Activated T-cell treated with anti-CD3 and anti-CD28 coated beads for 4 hours (primary cell): Measurements from ENCODE around the gene MTMR3.
"Not testable (repeated sequence)": the region's sequence is repeated elsewhere in the genome, so short reads cannot be mapped to it uniquely, and the experiment has no call there.

Experiments
- DNase-seq: peaks from one replicate; pipeline ENCODE4 v3.0.0-alpha.2; 2020

MTMR3 gene

DNA sequence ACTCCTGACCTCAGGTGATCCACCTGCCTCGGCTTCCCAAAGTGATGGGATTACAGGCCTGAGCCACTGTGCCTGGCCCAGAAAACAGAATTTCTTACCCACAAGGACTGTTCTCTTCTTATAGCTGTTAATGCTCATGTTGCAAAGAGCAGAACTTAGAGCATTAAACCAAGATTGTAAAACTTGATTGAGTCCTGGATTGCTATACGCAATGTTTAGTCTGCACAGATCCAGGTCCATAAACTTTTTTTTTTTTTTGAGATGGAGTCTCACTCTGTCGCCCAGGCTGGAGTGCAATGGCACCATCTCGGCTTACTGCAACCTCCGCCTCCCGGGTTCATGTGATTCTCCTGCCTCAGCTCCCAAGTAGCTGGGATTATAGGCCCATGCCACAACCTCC is 178.1 kb downstream of the MTMR3 start:
- not testable (repeated sequence) for DNase-seq

DNA sequence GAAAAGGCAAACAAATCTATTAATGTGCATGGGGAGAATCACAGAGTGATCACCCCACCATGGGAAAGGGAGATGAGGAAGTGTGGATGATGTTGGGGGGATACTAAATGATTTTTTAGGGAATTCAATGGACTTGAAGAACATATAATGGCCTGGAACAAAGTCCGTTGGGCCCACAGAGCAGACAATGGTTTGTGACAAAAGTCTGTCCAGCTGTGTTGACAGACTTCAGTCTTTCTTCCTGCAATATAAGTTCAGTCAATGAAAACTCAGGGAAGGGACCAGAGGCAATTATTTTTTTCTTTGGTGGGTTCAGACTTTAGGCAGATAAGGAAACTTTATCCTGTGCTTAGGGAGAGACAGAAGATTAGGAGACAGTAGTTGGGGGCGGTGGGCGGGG is 179.3 kb downstream of the MTMR3 start:
- DNase-seq = no peak

GRCh38 chr22:30062950-30063349 is 180.0 kb downstream of the MTMR3 start:
- DNase-seq = no peak

- DNase-seq = no peak
Observed at GRCh38 chr22:30064172-30064571, 181.2 kb downstream of the MTMR3 start.

DNA sequence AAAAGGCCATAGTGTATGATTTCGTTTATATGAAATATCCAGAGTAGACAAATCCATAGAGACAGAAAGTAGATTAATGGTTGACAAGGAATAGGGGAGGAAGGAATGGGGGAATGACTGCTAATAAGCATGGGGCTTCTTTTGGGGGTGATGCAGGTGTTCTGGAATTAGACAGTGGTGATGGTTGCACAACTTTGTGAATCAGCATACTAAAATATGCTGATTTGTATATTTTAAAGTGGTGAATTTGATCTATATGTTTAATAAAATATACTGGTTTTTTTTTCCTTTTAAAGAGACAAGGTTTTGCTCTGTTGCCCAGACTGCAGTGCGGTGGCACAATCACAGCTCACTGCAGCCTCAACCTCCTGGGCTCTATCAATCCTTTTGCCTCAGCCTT is 190.8 kb downstream of the MTMR3 start:
- DNase-seq = no peak

- no peak for DNase-seq
Observed at GRCh38 chr22:30074147-30074546, 191.2 kb downstream of the MTMR3 start.

- no peak for DNase-seq
Observed at GRCh38 chr22:30074994-30075393, 192.0 kb downstream of the MTMR3 start.

DNA sequence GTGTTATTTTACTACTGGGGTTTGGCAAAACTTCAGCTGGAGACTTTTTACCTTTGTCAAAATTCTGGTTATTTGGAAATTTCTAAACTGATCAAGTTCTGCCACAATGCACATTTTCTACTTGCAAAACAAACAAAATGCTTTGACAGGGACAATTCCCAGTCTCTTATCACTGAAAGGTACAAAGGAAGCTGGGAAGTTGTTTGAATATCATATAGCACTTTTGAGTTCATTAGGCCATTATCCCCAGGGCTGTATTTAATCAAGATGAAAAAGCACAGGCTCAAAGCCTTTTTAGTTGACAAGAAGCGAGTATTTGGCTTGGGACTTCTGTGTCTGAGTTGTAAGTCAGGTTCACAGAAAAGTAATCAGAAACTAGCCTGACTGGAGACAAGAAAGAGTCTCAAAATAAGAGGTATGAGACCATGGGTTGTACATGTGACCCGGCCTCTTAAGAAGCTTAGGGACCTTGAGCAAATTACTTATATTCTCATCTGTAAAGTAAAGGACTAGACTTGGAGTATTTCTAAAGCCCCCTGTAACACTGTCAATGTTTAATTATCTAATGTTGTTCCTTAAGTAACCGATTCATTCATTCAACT is 194.4 kb downstream of the MTMR3 start:
- DNase-seq = no peak

DNA sequence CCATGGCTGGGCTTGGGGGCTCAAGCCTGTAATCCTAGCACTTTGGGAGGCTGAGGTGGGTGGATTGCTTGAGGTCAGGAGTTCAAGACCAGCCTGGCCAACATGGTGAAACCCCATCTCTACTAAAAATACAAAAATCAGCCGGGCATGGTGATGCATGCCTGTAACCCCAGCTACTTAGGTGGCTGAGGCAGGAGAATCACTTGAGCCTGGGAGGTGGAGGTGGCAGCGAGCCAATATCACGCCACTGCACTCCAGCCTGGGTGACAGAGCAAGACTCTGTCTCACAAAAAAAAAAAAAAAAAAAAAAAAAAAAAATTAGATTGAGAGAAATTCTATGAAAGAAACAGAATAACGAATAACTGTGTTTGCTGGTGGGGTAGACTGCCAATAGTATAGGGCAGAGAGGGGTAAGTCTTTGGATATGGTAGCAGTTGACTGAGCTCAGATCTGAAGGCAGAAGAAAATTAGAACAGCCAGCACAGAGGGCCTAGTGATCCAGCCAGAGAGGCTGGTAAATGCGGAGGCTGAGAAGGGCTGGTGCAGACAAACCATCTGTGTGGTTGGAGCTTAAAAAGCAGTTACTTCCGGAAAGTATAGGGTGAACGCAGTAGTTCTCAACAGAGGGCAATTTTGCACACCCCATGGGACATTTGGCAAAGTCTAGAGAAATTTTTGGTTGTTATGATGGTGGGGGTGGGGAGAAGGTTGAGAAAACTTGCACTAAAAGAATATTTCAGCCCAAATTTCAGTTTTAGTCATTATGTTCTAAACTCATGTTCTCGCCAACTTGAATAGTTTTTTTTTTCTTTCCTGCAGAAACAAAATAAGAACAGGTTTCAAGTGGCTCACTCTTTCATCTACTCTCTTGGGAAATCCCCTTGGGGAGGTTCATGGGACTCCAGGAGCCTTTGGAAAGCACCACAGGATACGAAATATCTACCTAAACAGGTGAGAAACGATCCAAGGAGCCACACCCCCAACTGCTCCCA is 195.6 kb downstream of the MTMR3 start:
- no peak for DNase-seq

GRCh38 chr22:30079952-30080533 is 197.1 kb downstream of the MTMR3 start, which contains the start of gene HORMAD2:
Gene HORMAD2 (plus strand): TSS chr22:30080464. CDS start chr22:30093953, 13,489 bp downstream.
- no peak for DNase-seq
